Upper lobe of left lung (tissue), 4 donors: ENCODE results near the gene SZT2.

Experiments
- POLR2A ChIP-seq, 4 donors: fragments of 450-650 bp; IDR thresholded peaks; one replicate each; pipeline ENCODE4 v1.5.1; 2016 to 2017; ENCODE audit warnings: antibody characterized with exemption in 4 of 4, mild to moderate bottlenecking in 2 of 4
- POLR2AphosphoS5 ChIP-seq, 2 donors: sonication (generic); formaldehyde crosslinking; IDR thresholded peaks; one replicate each; pipeline ENCODE4 v1.5.1; 2017; ENCODE audit warnings: antibody characterized with exemption in 2 of 2
- TF ChIP-seq, protein P1 (sequence below), 6 experiments: fragments of 450-650 bp in 4 of 6; fragments of 200-600 bp in 2 of 6; sonication (generic) in 2 of 6; IDR thresholded peaks; one replicate each; pipeline ENCODE4 v1.5.1; 2016 to 2019; ENCODE audit warnings: antibody characterized with exemption in 6 of 6

DNA sequence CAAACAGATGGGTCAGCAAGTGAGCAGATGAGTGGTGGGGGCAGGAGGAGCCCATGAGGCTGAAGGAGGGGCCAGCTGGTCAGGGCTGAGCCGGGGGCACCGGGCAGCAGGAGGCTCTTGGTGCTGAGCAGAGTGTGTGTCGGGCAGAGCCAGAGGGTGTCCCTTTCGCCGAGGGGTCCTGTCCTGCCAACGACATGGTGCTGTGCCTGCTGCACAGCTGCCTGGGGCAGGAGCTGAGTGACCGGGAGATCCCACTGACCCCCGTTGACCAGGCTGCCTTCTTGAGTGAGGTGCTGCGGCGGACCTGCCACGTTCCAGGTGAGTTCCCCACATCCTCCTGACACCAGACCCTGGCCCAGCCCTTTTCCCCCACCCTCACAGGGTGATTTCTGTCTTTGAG lies 36.5 kb downstream of the SZT2 start:
- TF ChIP-seq, protein P1, sequence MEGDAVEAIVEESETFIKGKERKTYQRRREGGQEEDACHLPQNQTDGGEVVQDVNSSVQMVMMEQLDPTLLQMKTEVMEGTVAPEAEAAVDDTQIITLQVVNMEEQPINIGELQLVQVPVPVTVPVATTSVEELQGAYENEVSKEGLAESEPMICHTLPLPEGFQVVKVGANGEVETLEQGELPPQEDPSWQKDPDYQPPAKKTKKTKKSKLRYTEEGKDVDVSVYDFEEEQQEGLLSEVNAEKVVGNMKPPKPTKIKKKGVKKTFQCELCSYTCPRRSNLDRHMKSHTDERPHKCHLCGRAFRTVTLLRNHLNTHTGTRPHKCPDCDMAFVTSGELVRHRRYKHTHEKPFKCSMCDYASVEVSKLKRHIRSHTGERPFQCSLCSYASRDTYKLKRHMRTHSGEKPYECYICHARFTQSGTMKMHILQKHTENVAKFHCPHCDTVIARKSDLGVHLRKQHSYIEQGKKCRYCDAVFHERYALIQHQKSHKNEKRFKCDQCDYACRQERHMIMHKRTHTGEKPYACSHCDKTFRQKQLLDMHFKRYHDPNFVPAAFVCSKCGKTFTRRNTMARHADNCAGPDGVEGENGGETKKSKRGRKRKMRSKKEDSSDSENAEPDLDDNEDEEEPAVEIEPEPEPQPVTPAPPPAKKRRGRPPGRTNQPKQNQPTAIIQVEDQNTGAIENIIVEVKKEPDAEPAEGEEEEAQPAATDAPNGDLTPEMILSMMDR (IDR thresholded peaks at IDR 0.05), result no peak
- no peak for TF ChIP-seq POLR2AphosphoS5 (IDR thresholded peaks at IDR 0.05)
- TF ChIP-seq POLR2A (IDR thresholded peaks at IDR 0.05), result no peak
